Activated naive CD4-positive, alpha-beta T cell treated with anti-CD3 and anti-CD28 coated beads for 36 hours (primary cell): Measurements from ENCODE around the gene ZMYM3. TPM values are rescaled to one million over a fixed set of nuclear protein-coding genes. Genes with fewer than 3 reads are reported as not detected.
A peak's percentile ranks its signal among the peaks of the same experiment; 100 is the strongest.
"Not testable (repeated sequence)": the region's sequence is repeated elsewhere in the genome, so short reads cannot be mapped to it uniquely, and the experiment has no call there.

Experiments
- CTCF ChIA-PET: fragments of 350-600 bp; sonication (Branson Sonifier 250); formaldehyde crosslinking; loops from one replicate; lab custom pipeline; 2021; ENCODE audit warnings: antibody characterized with exemption; lab: Charles Lee
- DNase-seq: peaks from one replicate; pipeline ENCODE4 v3.0.0-alpha.2; 2020
- H3K27ac Mint-ChIP-seq: one replicate; pipeline ENCODE4 v1.8.0; 2021; ENCODE audit warnings: mild to moderate bottlenecking, mixed read lengths
- H3K27me3 Mint-ChIP-seq: one replicate; pipeline ENCODE4 v1.8.0; 2021; ENCODE audit warnings: low read depth, mixed read lengths
- H3K36me3 Mint-ChIP-seq: one replicate; pipeline ENCODE4 v1.8.0; 2021; ENCODE audit warnings: low read depth, mixed read lengths
- H3K4me1 Mint-ChIP-seq: one replicate; pipeline ENCODE4 v1.8.0; 2021; ENCODE audit warnings: low read depth, mixed read lengths
- H3K4me3 Mint-ChIP-seq: one replicate; pipeline ENCODE4 v1.8.0; 2021; ENCODE audit warnings: mild to moderate bottlenecking, moderate library complexity, mixed read lengths
- H3K9me3 Mint-ChIP-seq: one replicate; pipeline ENCODE4 v1.8.0; 2021; ENCODE audit warnings: mixed read lengths
- intact Hi-C: fragments of 100-400 bp; cut with micrococcal nuclease; formaldehyde crosslinking; loops from one replicate; pipeline ENCODE4 v1.15.1; 2023
- total RNA-seq, 2 experiments: library from RNA; stranded (reverse); gene quantifications; one replicate each; pipeline ENCODE4 v1.2.3, GENCODE V29; 2021

The ZMYM3 gene
- 1 to 10 TPM; 7.7 to 8.2 TPM for total RNA-seq

- DNase-seq = peak; percentile 70
- peaks cover 29% of the 10 kb centered on the region for H3K4me1 Mint-ChIP-seq
- no peaks in the 10 kb centered on the region for H3K27me3 Mint-ChIP-seq
- H3K4me3 Mint-ChIP-seq = peak within 1 kb of the TSS; percentile 87
- intact Hi-C loops = loop anchor here (1.0 to 5.0 kb wide), 5 partner anchors 29 to 187 kb away; partner anchors contain the start of genes NONO, SNX12 and TAF1
- no peaks in the 10 kb centered on the region for H3K9me3 Mint-ChIP-seq
- peak within 1 kb of the TSS; percentile 76 for H3K27ac Mint-ChIP-seq
- CTCF ChIA-PET = interaction anchor here (0.7 to 1.3 kb wide), 3 partner anchors 29 to 258 kb away, joined by 3 read pairs; partner anchors contain the start of gene NONO
- no peaks in the 10 kb centered on the region for H3K36me3 Mint-ChIP-seq
Observed at GRCh38 chrX:71254092-71254963, at the start of gene ZMYM3. ZMYM3 (minus strand) TSS chrX:71254140; CDS start chrX:71253255, 885 bp downstream.

GRCh38 chrX:71302461-71303213, 48.7 kb upstream of the ZMYM3 start:
- Mint-ChIP-seq H3K4me3 (no peak overlapping the region), H3K9me3 (no peaks in the 10 kb centered on the region), H3K4me1 (peaks cover 18% of the 10 kb centered on the region), H3K36me3 (peaks cover 38% of the 10 kb centered on the region), H3K27ac (peak overlapping the region; percentile 69), H3K27me3 (no peaks in the 10 kb centered on the region)
- CTCF ChIA-PET = interaction anchor here (0.6 kb wide), 1 partner anchor 82 kb away, joined by 4 read pairs; no protein-coding TSS in a partner anchor
- intact Hi-C loops = no loop called here
- no peak for DNase-seq

GRCh38 chrX:71301195-71301924, 47.4 kb upstream of the ZMYM3 start, which contains the start of gene ITGB1BP2:
ITGB1BP2 (plus strand) TSS chrX:71301750; CDS start chrX:71301807, 57 bp downstream.
- CTCF ChIA-PET = no interaction called here
- H3K27ac Mint-ChIP-seq = peak within 1 kb of the TSS; percentile 69
- H3K4me3 Mint-ChIP-seq = no peak within 1 kb of the TSS
- peaks cover 18% of the 10 kb centered on the region for H3K4me1 Mint-ChIP-seq
- DNase-seq = no peak
- peaks cover 51% of the 10 kb centered on the region for H3K36me3 Mint-ChIP-seq
- intact Hi-C loops = loop anchor here (2.0 kb wide), 1 partner anchor 17 kb away; no protein-coding TSS in a partner anchor
- no peaks in the 10 kb centered on the region for H3K9me3 Mint-ChIP-seq
- H3K27me3 Mint-ChIP-seq = no peaks in the 10 kb centered on the region

GRCh38 chrX:71300495-71300894, 46.6 kb upstream of the ZMYM3 start:
- intact Hi-C loops = loop anchor here (2.0 kb wide), 1 partner anchor 16 kb away; no protein-coding TSS in a partner anchor
- H3K9me3 Mint-ChIP-seq, CTCF ChIA-PET, H3K27me3 Mint-ChIP-seq, H3K27ac Mint-ChIP-seq, H3K4me3 Mint-ChIP-seq, DNase-seq: not testable (repeated sequence)
- peaks cover 18% of the 10 kb centered on the region for H3K4me1 Mint-ChIP-seq
- H3K36me3 Mint-ChIP-seq = peaks cover 54% of the 10 kb centered on the region

GRCh38 chrX:71300064-71300463, 46.1 kb upstream of the ZMYM3 start:
- H3K9me3 Mint-ChIP-seq, DNase-seq, H3K27ac Mint-ChIP-seq, H3K27me3 Mint-ChIP-seq, H3K4me3 Mint-ChIP-seq, CTCF ChIA-PET: not testable (repeated sequence)
- Mint-ChIP-seq H3K36me3 (peaks cover 53% of the 10 kb centered on the region), H3K4me1 (peaks cover 18% of the 10 kb centered on the region)
- intact Hi-C loops = loop anchor here (2.0 kb wide), 1 partner anchor 15 kb away; no protein-coding TSS in a partner anchor

- intact Hi-C loops = no loop called here
- peaks cover 50% of the 10 kb centered on the region for H3K36me3 Mint-ChIP-seq
Observed at GRCh38 chrX:71298119-71298518, 44.2 kb upstream of the ZMYM3 start.

GRCh38 chrX:71296806-71297205, 42.9 kb upstream of the ZMYM3 start:
- Mint-ChIP-seq H3K27ac (no peak overlapping the region), H3K27me3 (no peaks in the 10 kb centered on the region), H3K9me3 (no peaks in the 10 kb centered on the region), H3K4me3 (no peak overlapping the region), H3K4me1 (peaks cover 6% of the 10 kb centered on the region), H3K36me3 (peaks cover 53% of the 10 kb centered on the region)
- intact Hi-C loops = no loop called here
- no peak for DNase-seq
- CTCF ChIA-PET = no interaction called here

More at GRCh38 chrX:71298119-71298518, 44.2 kb upstream of the ZMYM3 start:
- DNase-seq = no peak
- Mint-ChIP-seq H3K9me3 (no peaks in the 10 kb centered on the region), H3K4me3 (no peak overlapping the region), H3K27me3 (no peaks in the 10 kb centered on the region), H3K4me1 (peaks cover 18% of the 10 kb centered on the region), H3K27ac (no peak overlapping the region)
- CTCF ChIA-PET = no interaction called here

- Mint-ChIP-seq H3K4me1 (peaks cover 7% of the 10 kb centered on the region), H3K27ac (no peak overlapping the region), H3K9me3 (no peaks in the 10 kb centered on the region), H3K4me3 (no peak overlapping the region), H3K36me3 (peaks cover 43% of the 10 kb centered on the region), H3K27me3 (no peaks in the 10 kb centered on the region)
- intact Hi-C loops = no loop called here
- CTCF ChIA-PET = no interaction called here
- DNase-seq = no peak
Observed at GRCh38 chrX:71292669-71293365, 38.9 kb upstream of the ZMYM3 start.

GRCh38 chrX:71291381-71291780, 37.4 kb upstream of the ZMYM3 start:
- CTCF ChIA-PET = interaction anchor here (0.6 kb wide), 1 partner anchor 33 kb away, joined by 3 read pairs; no protein-coding TSS in a partner anchor
- intact Hi-C loops = no loop called here
- Mint-ChIP-seq H3K9me3 (no peaks in the 10 kb centered on the region), H3K4me1 (peaks cover 9% of the 10 kb centered on the region), H3K4me3 (no peak overlapping the region), H3K27me3 (no peaks in the 10 kb centered on the region), H3K36me3 (peaks cover 29% of the 10 kb centered on the region), H3K27ac (peak overlapping the region; percentile 30)
- DNase-seq = no peak

- intact Hi-C loops = loop anchor here (2.0 kb wide), 2 partner anchors 15 to 255 kb away; partner anchors contain the start of gene ITGB1BP2
- CTCF ChIA-PET = no interaction called here
- peak overlapping the region; percentile 88 for H3K4me3 Mint-ChIP-seq
- peak overlapping the region; percentile 24 for H3K27ac Mint-ChIP-seq
- H3K4me1 Mint-ChIP-seq = peaks cover 12% of the 10 kb centered on the region
- no peaks in the 10 kb centered on the region for H3K9me3 Mint-ChIP-seq
- no peak for DNase-seq
- no peaks in the 10 kb centered on the region for H3K27me3 Mint-ChIP-seq
- peaks cover 29% of the 10 kb centered on the region for H3K36me3 Mint-ChIP-seq
Observed at GRCh38 chrX:71285929-71286328, 32.0 kb upstream of the ZMYM3 start.
